ENCODE measurements around the gene ADAMTS7. TPM values are rescaled to one million over a fixed set of nuclear protein-coding genes. Genes with fewer than 3 reads are reported as not detected.
"Not testable (repeated sequence)": the region's sequence is repeated elsewhere in the genome, so short reads cannot be mapped to it uniquely, and the experiment has no call there.

Gene ADAMTS7
- total RNA-seq, 1 experiment from 2014 or later, result 12.0 TPM

DNA sequence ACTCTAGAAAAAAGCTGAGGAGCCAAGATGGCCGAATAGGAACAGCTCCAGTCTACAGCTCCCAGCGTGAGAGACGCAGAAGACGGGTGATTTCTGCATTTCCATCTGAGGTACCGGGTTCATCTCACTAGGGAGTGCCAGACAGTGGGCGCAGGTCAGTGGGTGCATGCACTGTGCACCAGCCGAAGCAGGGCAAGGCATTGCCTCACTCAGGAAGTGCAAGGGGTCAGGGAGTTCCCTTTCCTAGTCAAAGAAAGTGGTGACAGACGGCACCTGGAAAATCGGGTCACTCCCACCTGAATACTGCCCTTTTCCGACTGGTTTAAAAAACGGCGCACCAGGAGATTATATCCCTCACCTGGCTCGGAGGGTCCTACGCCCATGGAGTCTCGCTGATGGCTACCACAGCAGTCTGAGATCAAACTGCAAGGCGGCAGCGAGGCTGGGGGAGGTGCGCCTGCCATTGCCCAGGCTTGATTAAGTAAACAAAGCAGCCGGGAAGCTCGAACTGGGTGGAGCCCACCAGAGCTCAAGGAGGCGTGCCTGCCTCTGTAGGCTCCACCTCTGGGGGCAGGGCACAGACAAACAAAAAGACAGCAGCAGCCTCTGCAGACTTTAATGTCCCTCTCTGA, 91.3 kb downstream of the ADAMTS7 start:
- H3K27me3 ChIP-seq (ENCODE audit: insufficient read depth, low read length); H3K9ac ChIP-seq (ENCODE audit: low read length); H3K9me2 ChIP-seq (ENCODE audit: insufficient read depth); H3K79me2 ChIP-seq (ENCODE audit: insufficient read depth, low read length); H3K9me3 ChIP-seq (ENCODE audit: control insufficient read depth in 1 of 2, insufficient read depth in 1 of 2, low read depth in 1 of 2, low read length in 2 of 2); POLR2A ChIA-PET; H3K36me3 ChIP-seq (ENCODE audit: control insufficient read depth in 1 of 2, insufficient read depth in 2 of 2, low read length in 2 of 2); intact Hi-C loops (cut with micrococcal nuclease); H4K20me1 ChIP-seq (ENCODE audit: insufficient read depth); ATAC-seq; H3K27ac ChIP-seq (ENCODE audit: low read depth, low read length); DNase-seq (ENCODE audit: low read depth, low spot score): not testable (repeated sequence)
- peak overlapping the region; percentile 56 for H3K4me2 ChIP-seq (ENCODE audit: low read length)
- BruUV-seq (replicated peaks), result TSS peak; percentile 42
- ChIA-PET RAD21 (ENCODE audit: low non-redundant PET in 1 of 2, low total read pairs in 2 of 2, uncharacterized antibody in 2 of 2, unreplicated experiment in 2 of 2) (interaction anchor here in 1 of 2 experiments (0.7 kb wide), 1 partner anchor 70 kb away, joined by 3 read pairs; no protein-coding TSS in a partner anchor), CTCF (interaction anchor here (0.9 kb wide), 1 partner anchor 19 kb away, joined by 3 read pairs; no protein-coding TSS in a partner anchor)
- H2AFZ ChIP-seq (ENCODE audit: low read depth, low read length, poor library complexity, severe bottlenecking), result peak overlapping the region; percentile 61
- peak overlapping the region; percentile 28 to 33; a peak in 3 of 4 replicates for H3K4me3 ChIP-seq (replicated peaks in 1 of 2; ENCODE audit: low read depth in 1 of 2, low read length in 2 of 2)
- H3K4me1 ChIP-seq (ENCODE audit: control insufficient read depth in 1 of 2, insufficient read depth in 2 of 2, low read length in 2 of 2), result peaks cover 4 to 19% of the 10 kb centered on the region in 2 experiments; a peak in 3 of 4 replicates
- TF ChIP-seq CBX3 (IDR thresholded peaks at IDR 0.05; ENCODE audit: low read depth) (0 out of 2 replicates have a peak, but pooled peaks have one; percentile 12), SP1 (IDR thresholded peaks at IDR 0.05; ENCODE audit: low read depth) (peak; percentile 14; the same call in 1 of the 2 replicates)
- TF ChIP-seq, protein P1, sequence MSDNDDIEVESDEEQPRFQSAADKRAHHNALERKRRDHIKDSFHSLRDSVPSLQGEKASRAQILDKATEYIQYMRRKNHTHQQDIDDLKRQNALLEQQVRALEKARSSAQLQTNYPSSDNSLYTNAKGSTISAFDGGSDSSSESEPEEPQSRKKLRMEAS (IDR thresholded peaks at IDR 0.05), result 0 out of 2 replicates have a peak, but pooled peaks have one; percentile 18

DNA sequence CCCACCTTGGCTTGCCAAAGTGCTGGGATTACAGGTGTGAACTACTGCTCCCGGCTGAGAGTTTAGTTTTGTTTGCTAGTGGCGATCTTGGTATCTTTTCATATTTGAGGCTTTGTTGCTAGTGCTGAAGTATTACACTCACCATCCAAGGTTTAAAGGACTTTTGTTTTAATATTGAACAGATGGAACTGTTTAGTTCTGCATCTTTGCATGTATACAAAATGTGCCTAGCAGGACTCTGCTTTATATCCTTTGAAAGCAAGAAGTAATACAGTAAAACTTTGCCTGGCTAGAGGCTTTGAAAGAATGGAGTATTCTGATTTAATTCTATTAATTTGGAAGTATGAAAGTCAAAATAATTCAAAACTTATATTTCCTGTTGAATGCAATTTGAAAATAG, 92.4 kb downstream of the ADAMTS7 start:
- Histone ChIP-seq H3K4me2 (ENCODE audit: low read length) (0 out of 2 replicates have a peak overlapping the region, but pooled peaks have one; percentile 56), H3K9ac (ENCODE audit: low read length) (no peak overlapping the region), H3K4me1 (ENCODE audit: control insufficient read depth in 1 of 2, insufficient read depth in 2 of 2, low read length in 2 of 2) (peaks cover 4 to 21% of the 10 kb centered on the region in 2 experiments; a peak in 3 of 4 replicates), H3K4me3 (replicated peaks in 1 of 2; ENCODE audit: low read depth in 1 of 2, low read length in 2 of 2) (no peak overlapping the region), H4K20me1 (ENCODE audit: insufficient read depth) (no peaks in the 10 kb centered on the region), H3K36me3 (ENCODE audit: control insufficient read depth in 1 of 2, insufficient read depth in 2 of 2, low read length in 2 of 2) (no peaks in the 10 kb centered on the region), H3K27ac (ENCODE audit: low read depth, low read length) (no peak overlapping the region), H3K27me3 (ENCODE audit: insufficient read depth, low read length) (no peaks in the 10 kb centered on the region), H2AFZ (ENCODE audit: low read depth, low read length, poor library complexity, severe bottlenecking) (no peak overlapping the region), H3K9me3 (ENCODE audit: control insufficient read depth in 1 of 2, insufficient read depth in 1 of 2, low read depth in 1 of 2, low read length in 2 of 2) (peaks cover 0 to 4% of the 10 kb centered on the region in 2 experiments; a peak in 1 of 4 replicates), H3K9me2 (ENCODE audit: insufficient read depth) (no peaks in the 10 kb centered on the region), H3K79me2 (ENCODE audit: insufficient read depth, low read length) (no peaks in the 10 kb centered on the region)
- POLR2A ChIA-PET, result no interaction called here
- TF ChIP-seq EGR1 (IDR thresholded peaks at IDR 0.05; ENCODE audit: low read depth) (no peak), ELF1 (IDR thresholded peaks at IDR 0.05; ENCODE audit: borderline replicate concordance, low read depth) (no peak), CBX3 (IDR thresholded peaks at IDR 0.05; ENCODE audit: low read depth) (no peak), FOSL1 (IDR thresholded peaks at IDR 0.05; ENCODE audit: low read depth) (no peak)
- TF ChIP-seq, protein P2, sequence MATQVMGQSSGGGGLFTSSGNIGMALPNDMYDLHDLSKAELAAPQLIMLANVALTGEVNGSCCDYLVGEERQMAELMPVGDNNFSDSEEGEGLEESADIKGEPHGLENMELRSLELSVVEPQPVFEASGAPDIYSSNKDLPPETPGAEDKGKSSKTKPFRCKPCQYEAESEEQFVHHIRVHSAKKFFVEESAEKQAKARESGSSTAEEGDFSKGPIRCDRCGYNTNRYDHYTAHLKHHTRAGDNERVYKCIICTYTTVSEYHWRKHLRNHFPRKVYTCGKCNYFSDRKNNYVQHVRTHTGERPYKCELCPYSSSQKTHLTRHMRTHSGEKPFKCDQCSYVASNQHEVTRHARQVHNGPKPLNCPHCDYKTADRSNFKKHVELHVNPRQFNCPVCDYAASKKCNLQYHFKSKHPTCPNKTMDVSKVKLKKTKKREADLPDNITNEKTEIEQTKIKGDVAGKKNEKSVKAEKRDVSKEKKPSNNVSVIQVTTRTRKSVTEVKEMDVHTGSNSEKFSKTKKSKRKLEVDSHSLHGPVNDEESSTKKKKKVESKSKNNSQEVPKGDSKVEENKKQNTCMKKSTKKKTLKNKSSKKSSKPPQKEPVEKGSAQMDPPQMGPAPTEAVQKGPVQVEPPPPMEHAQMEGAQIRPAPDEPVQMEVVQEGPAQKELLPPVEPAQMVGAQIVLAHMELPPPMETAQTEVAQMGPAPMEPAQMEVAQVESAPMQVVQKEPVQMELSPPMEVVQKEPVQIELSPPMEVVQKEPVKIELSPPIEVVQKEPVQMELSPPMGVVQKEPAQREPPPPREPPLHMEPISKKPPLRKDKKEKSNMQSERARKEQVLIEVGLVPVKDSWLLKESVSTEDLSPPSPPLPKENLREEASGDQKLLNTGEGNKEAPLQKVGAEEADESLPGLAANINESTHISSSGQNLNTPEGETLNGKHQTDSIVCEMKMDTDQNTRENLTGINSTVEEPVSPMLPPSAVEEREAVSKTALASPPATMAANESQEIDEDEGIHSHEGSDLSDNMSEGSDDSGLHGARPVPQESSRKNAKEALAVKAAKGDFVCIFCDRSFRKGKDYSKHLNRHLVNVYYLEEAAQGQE (IDR thresholded peaks at IDR 0.05; ENCODE audit: low read depth), result no peak
- TF ChIP-seq, protein P1 (IDR thresholded peaks at IDR 0.05), result no peak
- RAD21 ChIA-PET (ENCODE audit: low non-redundant PET in 1 of 2, low total read pairs in 2 of 2, uncharacterized antibody in 2 of 2, unreplicated experiment in 2 of 2), result no interaction called here
- ATAC-seq, result no peak
- BruUV-seq (replicated peaks), result no TSS peak
- DNase-seq (ENCODE audit: low read depth, low spot score), result no peak
- CTCF ChIA-PET, result interaction anchor here (1.2 to 1.3 kb wide), 2 partner anchors 9 to 20 kb away, joined by 3 to 5 read pairs; no protein-coding TSS in a partner anchor
- intact Hi-C loops (cut with micrococcal nuclease), result no loop called here

All from HCT116 (cell line).